Dermis blood vessel endothelial cell (primary cell): ENCODE measurements around the gene EPB41L3. TPM values are rescaled to one million over a fixed set of nuclear protein-coding genes. Genes with fewer than 3 reads are reported as not detected.

Experiments
- DNase-seq: peaks from one replicate; pipeline ENCODE4 v3.0.0; 2010
- total RNA-seq: library from RNA; depleted of rRNA; stranded (reverse); fragments of >200 nt; gene quantifications from 2 replicates; pipeline ENCODE4 v1.2.3, GENCODE V29; 2014

EPB41L3 gene
- total RNA-seq, 1 donor from 2014 or later, result 38.1 TPM

- DNase-seq, result no peak
Measured at GRCh38 chr18:5410582-5410981, 133.2 kb downstream of the EPB41L3 start.

- DNase-seq, result no peak
Measured at GRCh38 chr18:5398269-5398668, 145.5 kb downstream of the EPB41L3 start.

GRCh38 chr18:5397102-5397501 lies 146.7 kb downstream of the EPB41L3 start:
- DNase-seq, result no peak

- DNase-seq, result no peak
Measured at GRCh38 chr18:5395860-5396448, 147.8 kb downstream of the EPB41L3 start.

GRCh38 chr18:5393779-5394178 lies 150.0 kb downstream of the EPB41L3 start:
- DNase-seq, result no peak

GRCh38 chr18:5391409-5391808 lies 152.4 kb downstream of the EPB41L3 start:
- no peak for DNase-seq

GRCh38 chr18:5389356-5389755 lies 154.4 kb downstream of the EPB41L3 start:
- no peak for DNase-seq

GRCh38 chr18:5388896-5389295 lies 154.9 kb downstream of the EPB41L3 start:
- no peak for DNase-seq

- no peak for DNase-seq
Measured at GRCh38 chr18:5380586-5380985, 163.2 kb downstream of the EPB41L3 start.

GRCh38 chr18:5376986-5377385 lies 166.8 kb downstream of the EPB41L3 start:
- no peak for DNase-seq

GRCh38 chr18:5370332-5370731 lies 173.5 kb downstream of the EPB41L3 start:
- peak; percentile 20 for DNase-seq

- DNase-seq, result no peak
Measured at GRCh38 chr18:5369513-5369912, 174.3 kb downstream of the EPB41L3 start.

- DNase-seq, result no peak
Measured at GRCh38 chr18:5365443-5365842, 178.4 kb downstream of the EPB41L3 start.

- no peak for DNase-seq
Measured at GRCh38 chr18:5350636-5351035, 193.2 kb downstream of the EPB41L3 start.

Other genes starting within 250 kb of the EPB41L3 start
- gene ZBTB14, start 248.3 kb downstream of the EPB41L3 start, total RNA-seq, result 15.6 and 17.9 TPM in 2 replicates